ENCODE results near the gene ABLIM2. TPM values are rescaled to one million over a fixed set of nuclear protein-coding genes. Genes with fewer than 3 reads are reported as not detected.
"Not testable (repeated sequence)": the region's sequence is repeated elsewhere in the genome, so short reads cannot be mapped to it uniquely, and the experiment has no call there.

ABLIM2 gene
- total and polyA plus RNA-seq, 4 donors = 12.2 to 60.4 (median 43.1) TPM

GRCh38 chr4:7955393-7955792, 203.2 kb downstream of the ABLIM2 start:
- 83% methylated on average over 3 of the region's 4 CpGs for WGBS (ENCODE audit: insufficient coverage)
- H3K9me3 ChIP-seq (ENCODE audit: control insufficient read depth, insufficient read depth, low read length) = no peaks in the 10 kb centered on the region
- no peak overlapping the region for H3K4me3 ChIP-seq (ENCODE audit: low read depth, low read length)
- DNase-seq (ENCODE audit: low read depth in 4 of 6, low spot score in 6 of 6) = no peak
- no peaks in the 10 kb centered on the region for H3K36me3 ChIP-seq (ENCODE audit: control insufficient read depth, insufficient read depth, low read length)
- no peak overlapping the region for H3K27ac ChIP-seq (ENCODE audit: low read depth, low read length)
- no peaks in the 10 kb centered on the region for H3K27me3 ChIP-seq (ENCODE audit: control insufficient read depth, insufficient read depth, low read length)
- H3K4me1 ChIP-seq (ENCODE audit: control insufficient read depth, insufficient read depth, low read length) = peaks cover 23% of the 10 kb centered on the region

GRCh38 chr4:7952615-7953014, 206.0 kb downstream of the ABLIM2 start:
- Histone ChIP-seq H3K4me1 (ENCODE audit: control insufficient read depth, insufficient read depth, low read length) (peaks cover 9% of the 10 kb centered on the region), H3K9me3 (ENCODE audit: control insufficient read depth, insufficient read depth, low read length) (no peaks in the 10 kb centered on the region), H3K4me3 (ENCODE audit: low read depth, low read length) (no peak overlapping the region), H3K27ac (ENCODE audit: low read depth, low read length) (no peak overlapping the region), H3K36me3 (ENCODE audit: control insufficient read depth, insufficient read depth, low read length) (no peaks in the 10 kb centered on the region), H3K27me3 (ENCODE audit: control insufficient read depth, insufficient read depth, low read length) (no peaks in the 10 kb centered on the region)
- WGBS (ENCODE audit: insufficient coverage) = 89% methylated on average over 7 of the region's 9 CpGs
- DNase-seq (ENCODE audit: low read depth in 4 of 6, low spot score in 6 of 6) = no peak

GRCh38 chr4:7950301-7951092, 208.1 kb downstream of the ABLIM2 start:
- 85% methylated on average over 15 of the region's 18 CpGs for WGBS (ENCODE audit: insufficient coverage)
- no peak for DNase-seq (ENCODE audit: low read depth in 4 of 6, low spot score in 6 of 6)

GRCh38 chr4:7949759-7950158, 208.9 kb downstream of the ABLIM2 start:
- WGBS (ENCODE audit: insufficient coverage) = 82% methylated on average over 4 of the region's 4 CpGs
- no peaks in the 10 kb centered on the region for H3K4me1 ChIP-seq (ENCODE audit: control insufficient read depth, insufficient read depth, low read length)
- DNase-seq (ENCODE audit: low read depth in 4 of 6, low spot score in 6 of 6) = no peak
- H3K4me3 ChIP-seq (ENCODE audit: low read depth, low read length) = no peak overlapping the region
- no peaks in the 10 kb centered on the region for H3K36me3 ChIP-seq (ENCODE audit: control insufficient read depth, insufficient read depth, low read length)
- no peak overlapping the region for H3K27ac ChIP-seq (ENCODE audit: low read depth, low read length)
- no peaks in the 10 kb centered on the region for H3K9me3 ChIP-seq (ENCODE audit: control insufficient read depth, insufficient read depth, low read length)
- H3K27me3 ChIP-seq (ENCODE audit: control insufficient read depth, insufficient read depth, low read length) = no peaks in the 10 kb centered on the region

More at GRCh38 chr4:7950301-7951092, 208.1 kb downstream of the ABLIM2 start:
- H3K36me3 ChIP-seq (ENCODE audit: control insufficient read depth, insufficient read depth, low read length) = no peaks in the 10 kb centered on the region
- H3K27me3 ChIP-seq (ENCODE audit: control insufficient read depth, insufficient read depth, low read length) = no peaks in the 10 kb centered on the region
- no peak overlapping the region for H3K4me3 ChIP-seq (ENCODE audit: low read depth, low read length)
- no peaks in the 10 kb centered on the region for H3K9me3 ChIP-seq (ENCODE audit: control insufficient read depth, insufficient read depth, low read length)
- H3K27ac ChIP-seq (ENCODE audit: low read depth, low read length) = no peak overlapping the region
- H3K4me1 ChIP-seq (ENCODE audit: control insufficient read depth, insufficient read depth, low read length) = no peaks in the 10 kb centered on the region

GRCh38 chr4:7947927-7948326, 210.7 kb downstream of the ABLIM2 start:
- 83% methylated on average over 1 of the region's 4 CpGs for WGBS (ENCODE audit: insufficient coverage)
- Histone ChIP-seq H3K36me3 (ENCODE audit: control insufficient read depth, insufficient read depth, low read length) (no peaks in the 10 kb centered on the region), H3K27me3 (ENCODE audit: control insufficient read depth, insufficient read depth, low read length) (no peaks in the 10 kb centered on the region)

GRCh38 chr4:7945709-7946380, 212.8 kb downstream of the ABLIM2 start:
- Histone ChIP-seq H3K4me3 (ENCODE audit: low read depth, low read length) (no peak overlapping the region), H3K9me3 (ENCODE audit: control insufficient read depth, insufficient read depth, low read length) (no peaks in the 10 kb centered on the region), H3K27ac (ENCODE audit: low read depth, low read length) (no peak overlapping the region), H3K27me3 (ENCODE audit: control insufficient read depth, insufficient read depth, low read length) (no peaks in the 10 kb centered on the region), H3K36me3 (ENCODE audit: control insufficient read depth, insufficient read depth, low read length) (no peaks in the 10 kb centered on the region), H3K4me1 (ENCODE audit: control insufficient read depth, insufficient read depth, low read length) (peaks cover 5% of the 10 kb centered on the region)
- WGBS (ENCODE audit: insufficient coverage) = 81% methylated on average over 10 of the region's 14 CpGs
- DNase-seq (ENCODE audit: low read depth in 4 of 6, low spot score in 6 of 6) = peak in 1 of 6 donors; percentile 90

More at GRCh38 chr4:7947927-7948326, 210.7 kb downstream of the ABLIM2 start:
- no peak for DNase-seq (ENCODE audit: low read depth in 4 of 6, low spot score in 6 of 6)
- H3K4me1 ChIP-seq (ENCODE audit: control insufficient read depth, insufficient read depth, low read length) = no peaks in the 10 kb centered on the region
- H3K4me3 ChIP-seq (ENCODE audit: low read depth, low read length) = no peak overlapping the region
- no peak overlapping the region for H3K27ac ChIP-seq (ENCODE audit: low read depth, low read length)
- H3K9me3 ChIP-seq (ENCODE audit: control insufficient read depth, insufficient read depth, low read length) = no peaks in the 10 kb centered on the region

- no CpG with 5 or more reads among the region's 5 CpGs for WGBS (ENCODE audit: insufficient coverage)
- no peaks in the 10 kb centered on the region for H3K9me3 ChIP-seq (ENCODE audit: control insufficient read depth, insufficient read depth, low read length)
- H3K4me1 ChIP-seq (ENCODE audit: control insufficient read depth, insufficient read depth, low read length) = peaks cover 8% of the 10 kb centered on the region
- DNase-seq (ENCODE audit: low read depth in 4 of 6, low spot score in 6 of 6) = no peak
- H3K27ac ChIP-seq (ENCODE audit: low read depth, low read length) = no peak overlapping the region
- no peak overlapping the region for H3K4me3 ChIP-seq (ENCODE audit: low read depth, low read length)
- no peaks in the 10 kb centered on the region for H3K36me3 ChIP-seq (ENCODE audit: control insufficient read depth, insufficient read depth, low read length)
- no peaks in the 10 kb centered on the region for H3K27me3 ChIP-seq (ENCODE audit: control insufficient read depth, insufficient read depth, low read length)
Observed at GRCh38 chr4:7944599-7945220, 213.9 kb downstream of the ABLIM2 start.

- not testable (repeated sequence) for H3K27ac ChIP-seq (ENCODE audit: low read depth, low read length); H3K4me3 ChIP-seq (ENCODE audit: low read depth, low read length); DNase-seq (ENCODE audit: low read depth in 4 of 6, low spot score in 6 of 6); H3K27me3 ChIP-seq (ENCODE audit: control insufficient read depth, insufficient read depth, low read length); H3K4me1 ChIP-seq (ENCODE audit: control insufficient read depth, insufficient read depth, low read length); H3K9me3 ChIP-seq (ENCODE audit: control insufficient read depth, insufficient read depth, low read length); H3K36me3 ChIP-seq (ENCODE audit: control insufficient read depth, insufficient read depth, low read length)
- 90% methylated on average over 2 of the region's 4 CpGs for WGBS (ENCODE audit: insufficient coverage)
Observed at GRCh38 chr4:7943688-7944087, 214.9 kb downstream of the ABLIM2 start.

- 96% methylated on average over 3 of the region's 8 CpGs for WGBS (ENCODE audit: insufficient coverage)
- Histone ChIP-seq H3K27me3 (ENCODE audit: control insufficient read depth, insufficient read depth, low read length) (no peaks in the 10 kb centered on the region), H3K4me3 (ENCODE audit: low read depth, low read length) (no peak overlapping the region), H3K4me1 (ENCODE audit: control insufficient read depth, insufficient read depth, low read length) (peaks cover 8% of the 10 kb centered on the region), H3K36me3 (ENCODE audit: control insufficient read depth, insufficient read depth, low read length) (no peaks in the 10 kb centered on the region), H3K9me3 (ENCODE audit: control insufficient read depth, insufficient read depth, low read length) (no peaks in the 10 kb centered on the region), H3K27ac (ENCODE audit: low read depth, low read length) (no peak overlapping the region)
- DNase-seq (ENCODE audit: low read depth in 4 of 6, low spot score in 6 of 6) = no peak
Observed at GRCh38 chr4:7943211-7943610, 215.4 kb downstream of the ABLIM2 start.

All from spinal cord (tissue), 10 donors.